HG02763 (cell line): Measurements from ENCODE around the gene PNKP.
"Not testable (repeated sequence)": the region's sequence is repeated elsewhere in the genome, so short reads cannot be mapped to it uniquely, and the experiment has no call there.

Experiments
- ATAC-seq: cut with Tn5 transposase; IDR thresholded peaks from one replicate; pipeline ENCODE4 v1.9.1; 2021; ENCODE audit warnings: mild to moderate bottlenecking, moderate library complexity; ENCODE audit not compliant: unreplicated experiment

Gene PNKP

DNA sequence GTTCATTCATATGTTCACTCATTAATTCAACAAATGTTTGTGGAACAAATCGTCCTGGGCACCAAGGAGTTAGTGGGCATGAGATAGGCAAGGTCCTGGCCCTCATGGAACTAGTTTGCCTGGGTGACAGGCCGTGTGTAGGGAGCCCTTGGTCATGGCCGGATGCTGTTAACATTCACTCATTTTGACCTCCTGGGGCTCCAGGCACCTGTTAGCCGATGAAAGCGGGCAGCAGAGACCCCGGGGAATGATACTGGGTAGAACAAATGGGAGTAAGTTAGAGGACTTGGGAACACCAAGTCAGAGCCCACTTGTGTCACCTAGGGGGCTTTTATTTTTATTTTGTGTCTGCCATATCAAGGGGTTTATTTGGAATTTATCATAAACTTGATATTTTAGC is 42.7 kb downstream of the PNKP start:
- ATAC-seq = no peak

DNA sequence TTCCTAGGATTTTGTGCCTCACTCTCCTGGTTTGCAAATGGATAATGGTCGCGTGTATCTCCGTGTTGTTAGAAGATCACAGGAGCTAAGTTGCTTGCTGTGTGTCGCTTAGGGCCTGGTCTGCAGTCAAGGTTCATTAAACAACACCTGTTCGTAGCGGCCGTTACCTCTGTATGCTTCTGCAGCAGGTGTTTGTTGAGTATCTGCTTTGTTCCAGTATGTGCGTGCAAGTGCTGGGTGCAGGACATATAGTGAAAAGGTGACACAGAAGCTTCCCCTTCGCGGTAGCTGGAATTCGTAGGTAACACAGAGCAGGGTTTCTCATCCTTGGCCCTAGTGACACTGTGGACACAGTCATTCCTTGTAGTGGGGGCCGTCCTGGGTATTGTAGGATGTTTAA is 43.9 kb downstream of the PNKP start:
- ATAC-seq = no peak

DNA sequence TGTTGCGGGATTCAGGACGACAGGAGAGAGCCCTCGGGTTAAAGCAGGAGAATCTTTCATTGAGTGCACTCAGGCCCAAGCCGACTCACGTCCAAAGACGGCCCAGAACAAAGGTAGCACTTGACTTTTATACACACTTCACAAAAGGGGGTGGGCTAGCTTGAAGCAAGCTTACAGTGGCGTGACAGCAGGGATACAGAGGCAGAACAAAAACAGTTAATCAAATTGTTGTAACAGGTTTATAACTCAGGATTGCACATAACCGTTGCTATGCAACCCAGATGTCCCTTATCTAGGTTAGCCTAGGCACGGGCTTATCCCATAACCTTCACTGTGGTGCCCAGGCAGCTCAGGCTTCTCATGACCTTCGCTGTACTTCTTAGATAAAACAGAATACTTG is 47.3 kb downstream of the PNKP start:
- no peak for ATAC-seq

DNA sequence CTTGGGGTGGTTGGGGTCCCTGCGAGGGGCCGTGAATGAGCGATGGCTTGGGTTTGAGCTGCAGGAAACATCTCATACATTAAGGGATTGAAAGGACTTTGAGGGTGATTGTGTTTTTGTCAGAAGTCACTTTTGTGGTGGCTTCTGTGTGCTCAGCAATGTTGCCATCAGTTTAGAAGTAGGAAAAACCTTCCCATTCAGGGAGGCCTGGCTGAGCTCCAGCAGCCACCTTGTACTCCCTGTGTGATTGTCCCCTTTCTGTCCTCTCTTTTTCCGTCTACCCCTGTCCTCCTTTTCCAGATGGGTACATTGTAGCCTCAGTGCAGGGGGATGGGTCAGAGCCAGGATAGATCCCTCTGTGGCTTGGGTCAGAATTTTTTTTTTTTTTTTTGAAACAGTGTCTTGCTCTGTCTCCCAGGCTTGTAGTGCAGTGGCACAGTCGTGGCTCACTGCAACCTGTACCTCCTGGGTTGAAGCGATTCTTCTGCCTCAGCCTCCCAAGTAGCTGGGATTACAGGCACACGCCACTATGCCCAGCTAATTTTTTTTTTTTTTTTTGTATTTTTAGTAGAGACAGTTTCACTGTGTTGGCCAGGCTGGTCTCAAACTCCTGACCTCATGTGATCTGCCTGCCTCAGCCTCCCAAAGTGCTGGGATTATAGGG is 47.8 kb downstream of the PNKP start:
- not testable (repeated sequence) for ATAC-seq

DNA sequence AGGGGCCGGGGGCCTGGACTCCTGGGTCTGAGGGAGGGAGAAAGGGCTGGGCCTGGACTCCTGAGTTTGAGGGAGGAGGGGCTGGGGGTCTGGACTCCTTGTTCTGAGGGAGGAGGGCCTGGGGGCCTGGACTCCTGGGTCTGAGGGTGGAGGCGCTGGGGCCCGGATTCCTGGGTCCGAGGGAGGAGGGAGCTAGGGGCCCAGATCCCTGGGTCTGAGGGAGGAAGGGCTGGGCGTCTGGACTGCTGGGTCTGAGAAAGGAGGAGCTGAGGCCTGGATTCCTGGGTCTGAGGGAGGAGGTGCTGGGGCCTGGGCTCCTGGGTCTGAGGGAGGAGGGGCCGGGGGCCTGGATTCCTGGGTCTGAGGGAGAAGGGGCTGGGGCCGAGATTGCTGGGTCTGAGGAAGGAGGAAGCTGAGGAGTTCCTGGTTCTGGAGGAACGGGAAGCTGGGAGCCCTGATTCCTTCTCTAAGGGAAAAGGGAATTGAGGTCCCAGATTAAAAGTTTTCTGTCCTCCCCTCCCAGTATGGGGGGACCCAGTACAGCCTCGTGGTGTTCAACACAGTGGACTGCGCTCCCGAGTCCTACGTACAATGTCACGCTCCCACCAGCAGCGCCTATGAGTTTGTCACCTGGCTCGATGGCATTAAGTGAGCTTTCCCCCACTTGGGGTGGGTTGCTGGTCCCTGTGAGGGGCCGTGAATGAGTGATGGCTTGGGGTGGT is 48.6 kb downstream of the PNKP start:
- no peak for ATAC-seq

DNA sequence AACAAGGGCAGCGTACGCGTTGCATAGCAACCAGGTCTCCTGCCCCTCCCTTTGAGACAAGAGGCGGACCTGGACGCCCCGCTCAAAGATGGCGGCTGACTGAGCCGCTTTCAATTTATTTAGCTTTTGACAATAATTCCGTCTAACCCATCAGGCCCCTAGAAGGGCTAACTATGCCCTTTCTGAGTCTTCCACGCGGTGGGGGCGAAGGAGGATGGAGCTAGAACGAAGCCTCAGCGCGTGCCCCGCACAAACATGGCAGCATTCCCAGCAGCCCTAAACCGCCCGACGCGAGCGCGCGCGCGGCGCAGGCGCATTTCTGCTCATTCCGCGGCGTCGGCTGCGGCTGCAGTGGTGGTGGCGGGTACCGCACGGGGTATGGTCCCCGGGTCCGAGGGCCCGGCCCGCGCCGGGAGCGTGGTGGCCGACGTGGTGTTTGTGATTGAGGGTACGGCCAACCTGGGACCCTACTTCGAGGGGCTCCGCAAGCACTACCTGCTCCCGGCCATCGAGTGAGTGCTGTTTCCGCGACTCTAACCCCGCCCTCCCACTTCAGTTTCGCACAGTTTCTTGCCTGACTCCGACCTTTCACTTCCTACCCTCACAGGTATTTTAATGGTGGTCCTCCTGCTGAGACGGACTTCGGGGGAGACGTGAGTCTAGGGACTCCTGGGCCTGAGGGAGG is 49.3 kb downstream of the PNKP start, which contains the start of gene MED25:
TSS of gene MED25 (plus strand) at position 326 of the 685 bp plus-strand sequence. CDS start at position 379, 53 bp downstream.
- peak; percentile 66 for ATAC-seq

DNA sequence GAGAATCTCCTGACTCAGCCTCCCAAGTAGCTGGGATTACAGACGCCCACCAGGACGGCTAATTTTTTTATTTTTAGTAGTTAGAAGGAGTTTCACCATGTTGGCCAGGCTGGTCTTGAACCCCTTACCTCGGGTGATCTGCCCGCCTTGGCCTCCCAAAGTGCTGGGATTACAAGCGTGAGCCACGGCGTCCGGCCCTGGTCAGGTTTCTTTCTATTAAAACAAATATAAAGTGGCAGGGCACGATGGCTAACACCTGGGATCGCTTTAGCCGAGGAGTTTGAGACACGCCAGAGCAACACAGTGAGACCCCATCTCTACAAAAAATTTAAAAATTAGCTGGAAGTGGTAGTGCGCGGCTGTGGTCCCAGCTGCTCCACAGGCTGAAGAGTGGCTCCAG is 50.8 kb downstream of the PNKP start:
- no peak for ATAC-seq

DNA sequence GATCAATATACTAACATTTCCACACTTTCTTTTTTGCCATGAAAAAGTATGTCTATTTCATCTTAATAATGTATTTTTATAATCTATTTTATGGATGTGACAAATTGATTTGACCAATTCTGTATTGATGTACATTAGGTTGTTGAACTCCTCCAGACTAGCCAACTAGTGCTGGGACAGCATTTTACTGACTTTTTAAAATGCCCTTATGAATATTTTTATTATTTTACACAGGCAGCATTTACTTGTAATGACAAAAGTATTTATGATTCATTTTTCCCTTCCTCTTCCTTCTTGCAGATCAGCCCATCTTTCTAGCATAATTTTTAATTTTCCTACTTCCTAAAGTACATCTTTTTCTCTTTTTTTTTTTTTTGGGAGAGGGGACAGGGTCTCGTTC is 53.4 kb downstream of the PNKP start:
- ATAC-seq = no peak

DNA sequence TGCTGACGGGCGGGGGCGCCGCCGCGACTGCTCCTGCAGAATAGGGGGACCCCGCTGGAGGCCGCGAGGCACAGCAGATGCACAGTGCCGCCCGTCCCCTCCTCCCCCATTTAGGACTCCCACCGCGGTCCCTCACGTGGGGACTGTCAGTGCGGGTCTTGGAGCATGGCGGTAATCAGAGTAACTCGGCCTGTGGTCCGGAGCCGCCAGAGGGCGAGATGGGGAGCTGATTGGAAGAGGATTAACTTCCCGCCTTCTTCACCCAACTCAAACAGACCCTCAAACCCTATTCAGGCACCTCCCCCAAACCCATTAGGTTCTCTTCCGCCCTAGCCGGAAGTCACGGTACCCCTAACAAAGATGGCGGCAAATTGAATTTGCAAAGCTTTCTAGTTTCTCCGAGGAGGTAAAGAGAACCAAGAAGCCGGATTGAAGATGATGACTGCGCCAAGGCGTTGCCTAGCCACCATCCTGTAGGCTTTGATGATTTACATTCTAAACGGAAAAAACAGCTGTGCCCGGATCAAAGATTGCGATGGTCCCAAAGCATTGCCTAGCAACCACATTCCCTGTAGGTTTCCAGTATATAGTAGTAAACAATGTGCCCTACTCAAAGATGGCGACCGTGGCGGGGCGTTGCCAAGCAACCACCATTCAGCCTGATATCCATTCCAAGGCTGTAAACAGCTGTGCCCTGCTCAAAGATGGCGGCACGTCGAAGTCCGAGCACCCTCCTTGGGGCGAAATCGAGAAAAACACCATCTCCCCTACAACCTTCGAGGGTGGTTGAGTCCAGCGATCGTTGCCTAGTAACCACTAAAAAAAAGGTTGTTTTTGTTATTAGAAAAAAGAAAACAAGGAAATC is 54.1 kb downstream of the PNKP start, which contains the start of gene FUZ:
TSS of gene FUZ (minus strand) at position 296 of the 865 bp plus-strand sequence. CDS start at position 110, 186 bp downstream.
- ATAC-seq = peak; percentile 40

DNA sequence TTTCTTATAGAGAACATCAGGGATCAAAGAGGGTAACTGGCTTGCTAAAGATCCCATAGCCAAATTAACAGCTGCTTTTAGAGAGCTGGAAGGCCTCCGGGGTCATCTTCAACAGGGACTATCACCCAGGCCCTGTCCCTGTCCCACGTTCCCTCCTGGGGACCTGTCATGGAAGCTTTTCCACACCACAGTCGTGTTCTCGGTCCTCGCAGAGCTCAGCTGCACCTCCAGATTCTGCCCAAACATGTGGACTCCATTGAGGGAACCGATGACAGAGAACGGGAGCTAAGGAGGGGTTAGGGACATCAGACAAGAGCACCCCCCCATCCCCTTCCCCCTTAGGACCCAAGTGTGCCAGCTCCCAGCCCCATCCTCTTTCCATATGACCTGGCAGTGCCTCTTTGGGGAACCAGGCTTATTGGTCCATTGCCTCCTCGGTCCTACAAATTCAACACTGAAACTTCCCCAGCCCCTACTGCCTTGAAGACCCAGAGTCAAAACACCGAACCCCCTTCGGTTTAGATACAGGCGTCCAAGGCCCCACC is 54.9 kb downstream of the PNKP start:
- no peak for ATAC-seq

DNA sequence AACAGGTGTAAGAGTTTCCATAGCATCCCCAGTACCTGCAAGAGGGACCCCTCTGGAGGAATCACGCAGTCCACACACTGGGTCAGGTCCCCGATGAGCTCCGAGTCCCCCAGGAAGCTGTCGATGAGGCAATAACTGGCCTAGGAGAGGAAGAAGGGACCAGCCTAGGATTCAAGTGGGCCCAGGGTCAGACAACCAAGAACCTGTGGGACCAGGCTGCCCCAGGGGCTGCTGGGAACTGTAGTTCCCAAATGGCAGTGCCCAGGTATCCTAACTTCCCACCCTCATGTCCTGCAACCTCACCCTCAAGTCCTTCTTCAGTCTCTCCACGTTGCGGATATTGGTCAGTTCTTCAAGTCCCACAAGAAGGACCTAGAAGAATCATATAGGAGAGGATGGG is 56.0 kb downstream of the PNKP start:
- no peak for ATAC-seq
